A549 (cell line): ENCODE data around the gene LPAR1. TPM values are rescaled to one million over a fixed set of nuclear protein-coding genes. Genes with fewer than 3 reads are reported as not detected.
A peak's percentile ranks its signal among the peaks of the same experiment; 100 is the strongest.

Experiments used
- ATAC-seq, 2 experiments: fragments of 200-7000 bp in 1 of 2; fragments of >200 bp in 1 of 2; cut with Nextera tagmentation in 1 of 2; cut with Tn5 transposase in 1 of 2; 3 replicates each; pipeline versions ENCODE4 v1.8.0 to v1.9.1; 2018 to 2020; ENCODE audit warnings: mild to moderate bottlenecking in 1 of 2, moderate library complexity in 1 of 2
- CTCF ChIA-PET: fragments of 300-600 bp; sonication (Branson Sonifier 250); formaldehyde crosslinking; extraction: SDS; loops from one replicate; lab custom pipeline; 2021; ENCODE audit warnings: antibody characterized with exemption, inconsistent platforms; lab: Yijun Ruan, JAX
- POLR2A ChIA-PET: fragments of 350-600 bp; formaldehyde crosslinking; extraction: SDS; loops from one replicate; lab custom pipeline; 2021; ENCODE audit warnings: antibody characterized with exemption, inconsistent platforms; lab: Yijun Ruan, JAX
- DNase-seq, 2 experiments: peaks; one replicate each; pipeline versions ENCODE4 v3.0.0 to v3.0.0-alpha.2; 2011 to 2016; ENCODE audit warnings: low read depth in 1 of 2, low spot score in 1 of 2
- FAIRE-seq: peaks from 2 replicates; lab custom pipeline; 2011; peaks lifted over from hg19 to GRCh38; lab: Jason Lieb, UNC
- H3K27ac ChIP-seq, 2 experiments: fragments of >200 bp; sonication (Bioruptor Twin); formaldehyde crosslinking; 3 replicates each; pipeline ENCODE4 v1.5.1; 2016 to 2017
- H3K4me1 ChIP-seq: fragments of >200 bp; sonication (Bioruptor Twin); formaldehyde crosslinking; 3 replicates; pipeline ENCODE4 v1.6.1; 2016
- H3K4me2 ChIP-seq: fragments of >200 bp; sonication (Bioruptor Twin); formaldehyde crosslinking; 3 replicates; pipeline ENCODE4 v1.6.1; 2016
- H3K4me3 ChIP-seq: fragments of >200 bp; sonication (Bioruptor Twin); formaldehyde crosslinking; 3 replicates; pipeline ENCODE4 v1.5.1; 2016
- H3K9me3 ChIP-seq: fragments of >200 bp; sonication (Bioruptor Twin); formaldehyde crosslinking; 3 replicates; pipeline ENCODE4 v1.6.1; 2016
- CEBPB ChIP-seq, 2 experiments: fragments of >200 bp in 1 of 2; sonication (Bioruptor Twin) in 1 of 2; formaldehyde crosslinking in 1 of 2; IDR thresholded peaks; 2 replicates each; pipeline ENCODE4 v1.6.1; 2012 to 2016
- EHMT2 ChIP-seq: fragments of 200-600 bp; sonication (generic); IDR thresholded peaks from 2 replicates; pipeline ENCODE4 v1.6.1; 2016; ENCODE audit warnings: antibody characterized with exemption, low read depth, mild to moderate bottlenecking, moderate library complexity
- FOSL2 ChIP-seq, 2 experiments: fragments of 450-650 bp in 1 of 2; fragments of >200 bp in 1 of 2; sonication (Bioruptor Twin) in 1 of 2; formaldehyde crosslinking; IDR thresholded peaks; 2 replicates each; pipeline versions ENCODE4 v1.5.0 to v1.6.1; 2016 to 2020; ENCODE audit warnings: mild to moderate bottlenecking in 1 of 2, moderate library complexity in 1 of 2
- HDAC2 ChIP-seq: fragments of 200-600 bp; sonication (generic); IDR thresholded peaks from 2 replicates; pipeline ENCODE4 v1.6.1; 2016
- HOXA7 ChIP-seq: fragments of 250-450 bp; sonication (Bioruptor Pico); IDR thresholded peaks from 2 replicates; pipeline ENCODE4 v1.5.0; 2020; ENCODE audit warnings: mild to moderate bottlenecking, moderate library complexity
- HOXB13 ChIP-seq: fragments of 250-450 bp; sonication (Bioruptor Pico); IDR thresholded peaks from 2 replicates; pipeline ENCODE4 v1.5.0; 2020; ENCODE audit warnings: low read depth, mild to moderate bottlenecking, moderate library complexity
- JUNB ChIP-seq: fragments of >200 bp; sonication (Bioruptor Twin); formaldehyde crosslinking; IDR thresholded peaks from 2 replicates; pipeline ENCODE4 v1.6.1; 2016
- KDM5A ChIP-seq: fragments of 200-600 bp; sonication (generic); IDR thresholded peaks from 2 replicates; pipeline ENCODE4 v1.6.1; 2016; ENCODE audit warnings: antibody characterized with exemption, mild to moderate bottlenecking
- MYC ChIP-seq: IDR thresholded peaks from 2 replicates; pipeline ENCODE4 v1.6.1; 2012; ENCODE audit warnings: mild to moderate bottlenecking, inconsistent platforms, low read length, improper control_type of control experiment, borderline replicate concordance
- NFE2L2 ChIP-seq: fragments of 150-350 bp; conservative IDR thresholded peaks from 2 replicates; pipeline ENCODE4 v1.6.1; 2014; ENCODE audit warnings: low read length
- NPAS2 ChIP-seq: fragments of 250-450 bp; sonication (Bioruptor Pico); IDR thresholded peaks from 2 replicates; pipeline ENCODE4 v1.8.0; 2022; ENCODE audit warnings: mild to moderate bottlenecking, moderate library complexity, borderline replicate concordance
- NR3C1 ChIP-seq: fragments of >200 bp; sonication (Bioruptor Twin); formaldehyde crosslinking; IDR thresholded peaks from 3 replicates; pipeline ENCODE4 v1.6.1; 2017
- PHF8 ChIP-seq: fragments of 200-600 bp; sonication (generic); IDR thresholded peaks from 2 replicates; pipeline ENCODE4 v1.6.1; 2016; ENCODE audit warnings: low read depth, mild to moderate bottlenecking, antibody characterized with exemption, moderate library complexity, borderline replicate concordance
- RARB ChIP-seq: fragments of 250-450 bp; sonication (Bioruptor Pico); IDR thresholded peaks from 2 replicates; pipeline ENCODE4 v1.8.0; 2021; ENCODE audit warnings: mild to moderate bottlenecking, moderate library complexity
- RCOR1 ChIP-seq: fragments of 150-350 bp; IDR thresholded peaks from 2 replicates; pipeline ENCODE4 v1.6.1; 2014; ENCODE audit warnings: antibody characterized with exemption, low read length, low read depth
- SREBF2 ChIP-seq: fragments of 450-650 bp; IDR thresholded peaks from 2 replicates; pipeline ENCODE4 v1.6.1; 2014; ENCODE audit warnings: mild to moderate bottlenecking, moderate library complexity
- ZNF302 ChIP-seq: fragments of 250-450 bp; sonication (Bioruptor Pico); IDR thresholded peaks from 2 replicates; pipeline ENCODE4 v1.9.0; 2021; ENCODE audit warnings: inconsistent platforms, mild to moderate bottlenecking, moderate library complexity
- WGBS: methylation state at CpG from one replicate; pipeline ENCODE4 v1.1.6; 2017; ENCODE audit errors: missing lambda C conversion rate; 5-methylcytosine and 5-hydroxymethylcytosine counted together
- polyA plus RNA-seq, 4 experiments: library from polyadenylated mRNA; depleted of rRNA in 3 of 4; stranded (reverse); fragments of >200 nt; fragmentation: RNase III in 1 of 4; extraction: RNeasy Plus Mini Kit Qiagen cat#74134 plus additional on column Dnase treatment in 1 of 4; gene quantifications; 2 replicates in 3 of 4; 3 replicates in 1 of 4; pipeline ENCODE4 v1.2.3, GENCODE V29; 2011 to 2017
- TF ChIP-seq, protein P1 (sequence below): fragments of 250-450 bp; sonication (Bioruptor Pico); IDR thresholded peaks from 2 replicates; pipeline ENCODE4 v1.5.0; 2020; ENCODE audit warnings: low read depth, mild to moderate bottlenecking, moderate library complexity
- TF ChIP-seq, protein P2 (sequence below): IDR thresholded peaks from 2 replicates; pipeline ENCODE4 v1.6.1; 2012; ENCODE audit warnings: low read depth, borderline replicate concordance
- TF ChIP-seq, protein P3 (sequence below): fragments of >200 bp; sonication (Bioruptor Twin); formaldehyde crosslinking; IDR thresholded peaks from 2 replicates; pipeline ENCODE4 v1.6.1; 2016

The LPAR1 gene
- polyA plus RNA-seq, 2 of the 4 experiments (the other 2 are of a cell fraction), result 15.8 to 33.7 TPM

DNA sequence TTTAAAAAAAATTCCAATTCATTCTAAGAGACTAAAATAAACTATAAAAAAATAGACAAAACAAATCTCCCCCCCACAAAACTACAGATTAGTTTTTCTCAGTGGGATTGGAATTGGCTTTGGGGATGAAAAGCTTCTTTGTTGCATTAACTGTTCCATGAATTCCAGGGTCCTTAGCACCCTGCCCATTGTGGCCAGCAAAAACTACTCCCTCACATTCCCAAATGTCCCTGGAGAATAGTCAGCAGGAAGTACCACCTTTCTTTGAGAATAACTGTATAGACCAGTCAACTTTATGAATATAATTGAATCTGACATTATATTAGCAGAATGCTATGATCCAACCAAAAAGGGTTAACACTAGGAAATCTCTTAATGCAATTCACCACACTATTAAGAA is 147.9 kb downstream of the LPAR1 start:
- Histone ChIP-seq H3K4me2 (no peak overlapping the region), H3K4me1 (peaks cover 32% of the 10 kb centered on the region), H3K9me3 (no peaks in the 10 kb centered on the region)
- ATAC-seq, result no peak
- CTCF ChIA-PET, result no interaction called here
- TF ChIP-seq, protein P1, sequence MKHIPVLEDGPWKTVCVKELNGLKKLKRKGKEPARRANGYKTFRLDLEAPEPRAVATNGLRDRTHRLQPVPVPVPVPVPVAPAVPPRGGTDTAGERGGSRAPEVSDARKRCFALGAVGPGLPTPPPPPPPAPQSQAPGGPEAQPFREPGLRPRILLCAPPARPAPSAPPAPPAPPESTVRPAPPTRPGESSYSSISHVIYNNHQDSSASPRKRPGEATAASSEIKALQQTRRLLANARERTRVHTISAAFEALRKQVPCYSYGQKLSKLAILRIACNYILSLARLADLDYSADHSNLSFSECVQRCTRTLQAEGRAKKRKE (CRISPR knock-in tag), result no peak
- TF ChIP-seq, protein P2, sequence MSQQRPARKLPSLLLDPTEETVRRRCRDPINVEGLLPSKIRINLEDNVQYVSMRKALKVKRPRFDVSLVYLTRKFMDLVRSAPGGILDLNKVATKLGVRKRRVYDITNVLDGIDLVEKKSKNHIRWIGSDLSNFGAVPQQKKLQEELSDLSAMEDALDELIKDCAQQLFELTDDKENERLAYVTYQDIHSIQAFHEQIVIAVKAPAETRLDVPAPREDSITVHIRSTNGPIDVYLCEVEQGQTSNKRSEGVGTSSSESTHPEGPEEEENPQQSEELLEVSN, result no peak
- TF ChIP-seq HOXB13 (CRISPR knock-in tag) (no peak), CEBPB (IDR thresholded peaks at IDR 0.05) (no peak), JUNB (no peak), NR3C1 (no peak), SREBF2 (no peak), KDM5A (no peak), NFE2L2 (no peak), HDAC2 (no peak), PHF8 (no peak), HOXA7 (CRISPR knock-in tag) (no peak), ZNF302 (no peak)
- TF ChIP-seq, protein P3, sequence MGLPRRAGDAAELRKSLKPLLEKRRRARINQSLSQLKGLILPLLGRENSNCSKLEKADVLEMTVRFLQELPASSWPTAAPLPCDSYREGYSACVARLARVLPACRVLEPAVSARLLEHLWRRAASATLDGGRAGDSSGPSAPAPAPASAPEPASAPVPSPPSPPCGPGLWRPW, result no peak
- TF ChIP-seq, all 56 proteins: peak for 0
- no peak for DNase-seq
- FAIRE-seq, result no peak
- POLR2A ChIA-PET, result no interaction called here
- H3K4me3 ChIP-seq, result no peak overlapping the region
- no peak overlapping the region; a peak in 1 of 6 replicates for H3K27ac ChIP-seq

DNA sequence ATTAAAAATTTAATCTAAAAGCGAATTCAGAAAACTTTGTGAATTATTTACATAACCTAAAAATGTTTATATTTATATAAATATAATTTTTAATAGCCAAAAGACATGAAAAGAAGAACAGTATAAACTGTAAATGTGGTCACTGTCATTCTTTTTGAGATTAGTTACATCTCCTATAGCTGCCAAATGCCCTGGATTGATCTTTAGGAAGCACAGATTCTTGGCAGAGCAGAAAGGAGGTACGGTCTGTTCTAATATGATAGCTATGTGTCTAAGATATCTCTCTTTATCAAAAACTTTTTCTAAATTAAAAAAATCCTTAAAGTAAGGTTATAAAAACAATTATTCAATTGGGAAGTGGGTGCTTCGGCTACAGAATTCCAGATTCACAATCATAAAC is 151.0 kb downstream of the LPAR1 start:
- Histone ChIP-seq H3K4me3 (no peak overlapping the region), H3K4me2 (peak overlapping the region; percentile 55), H3K9me3 (no peaks in the 10 kb centered on the region), H3K4me1 (peaks cover 31% of the 10 kb centered on the region), H3K27ac (peak overlapping the region; percentile 53 to 61; a peak in 5 of 6 replicates)
- DNase-seq (no peak), ATAC-seq (no peak), FAIRE-seq (no peak)
- ChIA-PET POLR2A (no interaction called here), CTCF (no interaction called here)
- WGBS, result 75% methylated on average over 3 of the region's 3 CpGs
- TF ChIP-seq EHMT2, result no peak
- TF ChIP-seq HDAC2, result no peak
- no peak for TF ChIP-seq FOSL2 (IDR thresholded peaks at IDR 0.05)
- TF ChIP-seq FOSL2 (CRISPR knock-in tag; IDR thresholded peaks at IDR 0.05), result no peak
- TF ChIP-seq RCOR1, result no peak
- no peak for TF ChIP-seq MYC
- TF ChIP-seq JUNB, result no peak
- no peak for TF ChIP-seq NPAS2 (CRISPR knock-in tag)
- TF ChIP-seq, protein P2, result no peak

DNA sequence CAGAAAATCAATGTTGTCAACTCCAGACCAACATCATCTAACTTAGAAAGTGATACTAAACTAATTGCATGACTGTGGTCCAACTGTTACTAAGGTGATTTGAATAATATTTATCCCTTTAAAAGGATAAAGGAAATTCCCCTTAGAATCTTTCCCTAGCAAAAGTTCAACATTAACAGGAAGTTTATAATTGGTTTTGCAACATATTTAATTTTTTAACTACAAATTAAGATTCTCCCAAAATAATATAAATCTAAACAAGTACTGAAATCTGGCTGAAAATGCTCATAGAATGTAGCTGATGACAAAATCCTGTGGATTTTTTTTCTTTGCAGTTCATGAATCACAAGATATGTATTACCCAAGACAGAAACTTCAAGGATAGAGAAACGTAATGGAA is 151.4 kb downstream of the LPAR1 start:
- H3K27ac ChIP-seq, result peak overlapping the region in 1 of 2 experiments; percentile 61; a peak in 4 of 6 replicates
- ChIA-PET CTCF (no interaction called here), POLR2A (no interaction called here)
- no peak for ATAC-seq
- TF ChIP-seq KDM5A (no peak), RARB (no peak), FOSL2 (IDR thresholded peaks at IDR 0.05) (no peak), FOSL2 (CRISPR knock-in tag; IDR thresholded peaks at IDR 0.05) (peak; percentile 44; the same call in 1 of the 2 replicates)
- DNase-seq, result no peak
- H3K4me3 ChIP-seq, result no peak overlapping the region
- 52% methylated on average over 1 of the region's 1 CpG for WGBS
- H3K4me1 ChIP-seq, result peaks cover 27% of the 10 kb centered on the region
- H3K4me2 ChIP-seq, result peak overlapping the region; percentile 55
- FAIRE-seq, result no peak
- H3K9me3 ChIP-seq, result no peaks in the 10 kb centered on the region
